ENCODE data around the gene LRRFIP1.
"Not testable (repeated sequence)": the region's sequence is repeated elsewhere in the genome, so short reads cannot be mapped to it uniquely, and the experiment has no call there.

LRRFIP1 gene

GRCh38 chr2:237661270-237661669 is 33.9 kb downstream of the LRRFIP1 start:
- no peak for TF ChIP-seq CTCF (IDR thresholded peaks at IDR 0.05; ENCODE audit: low read length, missing control alignments)
- H3K4me3 ChIP-seq (replicated peaks; ENCODE audit: low read depth, low read length) = no peak overlapping the region
- no peak for DNase-seq (ENCODE audit: low read depth)

- no peak for TF ChIP-seq CTCF (IDR thresholded peaks at IDR 0.05; ENCODE audit: low read length, missing control alignments)
- no peak for DNase-seq (ENCODE audit: low read depth)
- no peak overlapping the region for H3K4me3 ChIP-seq (replicated peaks; ENCODE audit: low read depth, low read length)
Measured at GRCh38 chr2:237661799-237662328, 34.5 kb downstream of the LRRFIP1 start.

- peak; percentile 91 for DNase-seq (ENCODE audit: low read depth)
- no peak for TF ChIP-seq CTCF (IDR thresholded peaks at IDR 0.05; ENCODE audit: low read length, missing control alignments)
- H3K4me3 ChIP-seq (replicated peaks; ENCODE audit: low read depth, low read length) = no peak overlapping the region
Measured at GRCh38 chr2:237662671-237663093, 35.3 kb downstream of the LRRFIP1 start.

GRCh38 chr2:237663517-237664110 is 36.2 kb downstream of the LRRFIP1 start:
- no peak for TF ChIP-seq CTCF (IDR thresholded peaks at IDR 0.05; ENCODE audit: low read length, missing control alignments)
- DNase-seq (ENCODE audit: low read depth) = no peak
- H3K4me3 ChIP-seq (replicated peaks; ENCODE audit: low read depth, low read length) = no peak overlapping the region

- no peak for DNase-seq (ENCODE audit: low read depth)
Measured at GRCh38 chr2:237664151-237664550, 36.8 kb downstream of the LRRFIP1 start.

GRCh38 chr2:237665713-237666143 is 38.3 kb downstream of the LRRFIP1 start:
- TF ChIP-seq CTCF (IDR thresholded peaks at IDR 0.05; ENCODE audit: low read length, missing control alignments) = no peak
- H3K4me3 ChIP-seq (replicated peaks; ENCODE audit: low read depth, low read length) = no peak overlapping the region
- no peak for DNase-seq (ENCODE audit: low read depth)

More at GRCh38 chr2:237664151-237664550, 36.8 kb downstream of the LRRFIP1 start:
- TF ChIP-seq CTCF (IDR thresholded peaks at IDR 0.05; ENCODE audit: low read length, missing control alignments) = no peak
- no peak overlapping the region for H3K4me3 ChIP-seq (replicated peaks; ENCODE audit: low read depth, low read length)

GRCh38 chr2:237666606-237667005 is 39.2 kb downstream of the LRRFIP1 start:
- DNase-seq (ENCODE audit: low read depth) = no peak
- no peak for TF ChIP-seq CTCF (IDR thresholded peaks at IDR 0.05; ENCODE audit: low read length, missing control alignments)
- H3K4me3 ChIP-seq (replicated peaks; ENCODE audit: low read depth, low read length) = no peak overlapping the region

GRCh38 chr2:237667050-237667576 is 39.7 kb downstream of the LRRFIP1 start:
- DNase-seq (ENCODE audit: low read depth); H3K4me3 ChIP-seq (replicated peaks; ENCODE audit: low read depth, low read length): not testable (repeated sequence)
